OCI-LY7 (cell line): ENCODE measurements around the gene TSPAN13. TPM values are rescaled to one million over a fixed set of nuclear protein-coding genes. Genes with fewer than 3 reads are reported as not detected.

Experiments used
- BruUV-seq: library from RNA; stranded (reverse); fragments of 400-500 nt; replicated peaks from 2 replicates; lab custom pipeline; 2021; lab: Mats Ljungman, UMichigan
- CTCF ChIA-PET: fragments of 300-600 bp; sonication (Branson Sonifier 250); formaldehyde crosslinking; loops from one replicate; lab custom pipeline; 2022; ENCODE audit warnings: antibody characterized with exemption; ENCODE audit not compliant: unreplicated experiment; lab: Charles Lee
- POLR2A ChIA-PET: fragments of 300-600 bp; sonication (Branson Sonifier 250); formaldehyde crosslinking; loops from one replicate; lab custom pipeline; 2022; ENCODE audit warnings: antibody characterized with exemption; lab: Charles Lee
- DNase-seq: peaks from one replicate; pipeline ENCODE4 v3.0.0-alpha.2; 2015; ENCODE audit warnings: low spot score
- H2AFZ ChIP-seq: fragments of 200-600 bp; sonication (generic), shearing (Covaris generic); 2 replicates; pipeline ENCODE4 v1.6.1; 2014; ENCODE audit warnings: mild to moderate bottlenecking, antibody characterized with exemption, low read length, moderate library complexity
- H3K27ac ChIP-seq: fragments of 200-600 bp; sonication (generic); 2 replicates; pipeline ENCODE4 v1.5.1; 2014; ENCODE audit warnings: mixed run types, low read depth, mild to moderate bottlenecking, moderate library complexity, low read length, inconsistent platforms; ENCODE audit not compliant: poor library complexity, severe bottlenecking
- H3K36me3 ChIP-seq: fragments of 200-600 bp; sonication (generic); 2 replicates; pipeline ENCODE4 v1.6.1; 2014; ENCODE audit warnings: mild to moderate bottlenecking, antibody characterized with exemption, low read length, moderate library complexity, mixed read lengths; ENCODE audit not compliant: insufficient read depth
- H3K4me1 ChIP-seq: fragments of 200-600 bp; sonication (generic); 2 replicates; pipeline ENCODE4 v1.5.1; 2014; ENCODE audit warnings: mild to moderate bottlenecking, low read length; ENCODE audit not compliant: insufficient read depth, poor library complexity, severe bottlenecking
- H3K4me2 ChIP-seq: fragments of 200-600 bp; sonication (generic); 2 replicates; pipeline ENCODE4 v1.6.1; 2014; ENCODE audit warnings: mild to moderate bottlenecking, low read length
- H3K4me3 ChIP-seq: fragments of 200-600 bp; sonication (generic); 2 replicates; pipeline ENCODE4 v1.5.1; 2014; ENCODE audit warnings: mild to moderate bottlenecking, low read depth, low read length; ENCODE audit not compliant: poor library complexity, severe bottlenecking
- H3K79me2 ChIP-seq: fragments of 200-600 bp; sonication (generic); 2 replicates; pipeline ENCODE4 v1.6.1; 2016; ENCODE audit warnings: low read depth, mild to moderate bottlenecking, low read length, moderate library complexity, mixed read lengths; ENCODE audit not compliant: insufficient read depth
- H3K9me2 ChIP-seq: fragments of 200-600 bp; sonication (generic); 2 replicates; pipeline ENCODE4 v1.6.1; 2016; ENCODE audit warnings: mild to moderate bottlenecking, low read length, mixed read lengths; ENCODE audit not compliant: insufficient read depth
- H3K9me3 ChIP-seq: fragments of 200-600 bp; sonication (generic); 2 replicates; pipeline ENCODE4 v1.6.1; 2014; ENCODE audit warnings: mild to moderate bottlenecking, mixed run types, low read length, mixed read lengths
- H4K20me1 ChIP-seq: fragments of 200-600 bp; sonication (generic); 2 replicates; pipeline ENCODE4 v1.6.1; 2014; ENCODE audit warnings: mild to moderate bottlenecking, antibody characterized with exemption, low read length, moderate library complexity, mixed read lengths; ENCODE audit not compliant: insufficient read depth
- CTCF ChIP-seq: fragments of 200-600 bp; sonication (generic); conservative IDR thresholded peaks from 2 replicates; pipeline ENCODE4 v1.5.1; 2014; ENCODE audit warnings: mild to moderate bottlenecking, antibody characterized with exemption, low read length, moderate library complexity, mixed read lengths
- EZH2phosphoT487 ChIP-seq: fragments of 200-600 bp; sonication (generic); IDR thresholded peaks from 2 replicates; pipeline ENCODE4 v1.6.1; 2018; ENCODE audit warnings: low read depth, borderline replicate concordance, mild to moderate bottlenecking, mixed run types, antibody characterized with exemption, low read length, moderate library complexity, mixed read lengths
- intact Hi-C: fragments of 100-400 bp; cut with micrococcal nuclease; formaldehyde crosslinking; loops from one replicate; pipeline ENCODE4 v1.10.0; 2022; ENCODE audit not compliant: unreplicated experiment
- total RNA-seq, 2 experiments: library from RNA; depleted of rRNA in 1 of 2; stranded (reverse); fragments of >200 nt in 1 of 2; shearing (Covaris generic) in 1 of 2; gene quantifications; 2 replicates each; pipeline ENCODE4 v1.2.3, GENCODE V29; 2014 to 2022

Gene TSPAN13
- total RNA-seq, 2 experiments from 2014 or later = 5.0 to 12.2 TPM

GRCh38 chr7:16791905-16792698 is 38.5 kb downstream of the TSPAN13 start:
- Histone ChIP-seq H3K9me3 (no peaks in the 10 kb centered on the region), H3K79me2 (no peaks in the 10 kb centered on the region), H2AFZ (no peak overlapping the region), H3K4me1 (no peaks in the 10 kb centered on the region), H3K27ac (no peak overlapping the region), H3K36me3 (no peaks in the 10 kb centered on the region), H4K20me1 (no peaks in the 10 kb centered on the region), H3K9me2 (no peaks in the 10 kb centered on the region), H3K4me3 (no peak overlapping the region), H3K4me2 (no peak overlapping the region)
- ChIA-PET POLR2A (no interaction called here), CTCF (no interaction called here)
- no peak for TF ChIP-seq EZH2phosphoT487
- no peak for TF ChIP-seq CTCF
- BruUV-seq = no TSS peak
- intact Hi-C loops = no loop called here
- no peak for DNase-seq

- no peak overlapping the region for H3K4me3 ChIP-seq
- no peaks in the 10 kb centered on the region for H3K4me1 ChIP-seq
- POLR2A ChIA-PET = no interaction called here
- no peaks in the 10 kb centered on the region for H3K9me2 ChIP-seq
- no peak overlapping the region for H3K4me2 ChIP-seq
- TF ChIP-seq CTCF (no peak), EZH2phosphoT487 (no peak)
- H3K36me3 ChIP-seq = no peaks in the 10 kb centered on the region
- BruUV-seq = no TSS peak
- intact Hi-C loops = no loop called here
- H2AFZ ChIP-seq = no peak overlapping the region
- no peaks in the 10 kb centered on the region for H3K9me3 ChIP-seq
- H4K20me1 ChIP-seq = no peaks in the 10 kb centered on the region
- H3K27ac ChIP-seq = no peak overlapping the region
- no peak for DNase-seq
- CTCF ChIA-PET = no interaction called here
- no peaks in the 10 kb centered on the region for H3K79me2 ChIP-seq
These were observed 41.4 kb downstream of the TSPAN13 start for GRCh38 chr7:16794986-16795385.

- TF ChIP-seq EZH2phosphoT487 (no peak), CTCF (no peak)
- Histone ChIP-seq H3K4me1 (no peaks in the 10 kb centered on the region), H3K9me2 (no peaks in the 10 kb centered on the region), H3K9me3 (no peaks in the 10 kb centered on the region), H4K20me1 (no peaks in the 10 kb centered on the region), H3K79me2 (no peaks in the 10 kb centered on the region), H3K4me3 (no peak overlapping the region), H3K4me2 (no peak overlapping the region), H2AFZ (no peak overlapping the region), H3K27ac (no peak overlapping the region), H3K36me3 (no peaks in the 10 kb centered on the region)
- POLR2A ChIA-PET = interaction anchor here (0.6 kb wide), 1 partner anchor 1783 kb away, joined by 3 read pairs; no protein-coding TSS in a partner anchor
- no peak for DNase-seq
- CTCF ChIA-PET = no interaction called here
- no TSS peak for BruUV-seq
- intact Hi-C loops = no loop called here
These were observed 42.1 kb downstream of the TSPAN13 start for GRCh38 chr7:16795624-16796023.
